Measurements from ENCODE around the gene CHI3L1.

DNA sequence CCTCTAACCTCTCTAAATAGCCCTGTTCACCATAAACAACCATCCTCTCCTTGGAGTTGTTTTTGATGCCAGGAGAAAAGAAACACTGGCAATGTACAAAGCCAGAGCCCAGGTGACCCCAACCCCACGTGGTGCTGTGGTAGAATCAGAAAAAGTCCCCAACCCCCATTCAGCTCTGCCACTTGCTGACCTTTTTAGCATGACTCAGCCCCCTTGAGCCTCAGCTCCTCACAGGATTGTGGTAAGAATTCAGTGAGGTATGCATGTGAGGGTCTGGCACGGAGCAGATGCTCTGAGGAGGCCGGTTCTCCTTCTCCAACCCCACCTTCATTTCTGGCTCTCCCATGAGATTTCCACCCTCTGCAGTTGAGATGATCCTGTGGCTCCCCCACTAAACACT is 11.1 kb upstream of the CHI3L1 start:
- TF ChIP-seq, protein P1, sequence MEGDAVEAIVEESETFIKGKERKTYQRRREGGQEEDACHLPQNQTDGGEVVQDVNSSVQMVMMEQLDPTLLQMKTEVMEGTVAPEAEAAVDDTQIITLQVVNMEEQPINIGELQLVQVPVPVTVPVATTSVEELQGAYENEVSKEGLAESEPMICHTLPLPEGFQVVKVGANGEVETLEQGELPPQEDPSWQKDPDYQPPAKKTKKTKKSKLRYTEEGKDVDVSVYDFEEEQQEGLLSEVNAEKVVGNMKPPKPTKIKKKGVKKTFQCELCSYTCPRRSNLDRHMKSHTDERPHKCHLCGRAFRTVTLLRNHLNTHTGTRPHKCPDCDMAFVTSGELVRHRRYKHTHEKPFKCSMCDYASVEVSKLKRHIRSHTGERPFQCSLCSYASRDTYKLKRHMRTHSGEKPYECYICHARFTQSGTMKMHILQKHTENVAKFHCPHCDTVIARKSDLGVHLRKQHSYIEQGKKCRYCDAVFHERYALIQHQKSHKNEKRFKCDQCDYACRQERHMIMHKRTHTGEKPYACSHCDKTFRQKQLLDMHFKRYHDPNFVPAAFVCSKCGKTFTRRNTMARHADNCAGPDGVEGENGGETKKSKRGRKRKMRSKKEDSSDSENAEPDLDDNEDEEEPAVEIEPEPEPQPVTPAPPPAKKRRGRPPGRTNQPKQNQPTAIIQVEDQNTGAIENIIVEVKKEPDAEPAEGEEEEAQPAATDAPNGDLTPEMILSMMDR (IDR thresholded peaks at IDR 0.05): no peak
- no peak for TF ChIP-seq POLR2A (IDR thresholded peaks at IDR 0.05)
